Heart left ventricle (tissue), 16 donors: Measurements from ENCODE around the gene EVL. TPM values are rescaled to one million over a fixed set of nuclear protein-coding genes. Genes with fewer than 3 reads are reported as not detected.

Source experiments
- ATAC-seq, 4 donors: fragments of 200-7000 bp; cut with Tn5 transposase; one replicate each; pipeline ENCODE4 v1.9.1; 2020 to 2022; ENCODE audit warnings: moderate library complexity in 4 of 4, mild to moderate bottlenecking in 3 of 4, moderate number of reproducible peaks in 1 of 4
- DNase-seq, 5 donors: peaks; one replicate each; pipeline ENCODE4 v3.0.0-alpha.2; 2020
- H3K27ac ChIP-seq, 12 donors: fragments of 200-600 bp; sonication (generic) in 4 of 12; one replicate each; pipeline versions ENCODE4 v1.5.0 to v1.8.0; 2016 to 2022; ENCODE audit warnings: mild to moderate bottlenecking in 2 of 12
- H3K27me3 ChIP-seq, 9 donors: fragments of 200-600 bp; sonication (generic) in 2 of 9; one replicate each; pipeline versions ENCODE4 v1.5.1 to v1.8.0; 2016 to 2022; ENCODE audit warnings: mild to moderate bottlenecking in 3 of 9
- H3K36me3 ChIP-seq, 9 donors: fragments of 200-600 bp; sonication (generic) in 2 of 9; one replicate each; pipeline versions ENCODE4 v1.5.0 to v1.8.0; 2018 to 2022; ENCODE audit warnings: mild to moderate bottlenecking in 2 of 9
- H3K4me1 ChIP-seq, 12 donors: fragments of 200-600 bp; sonication (generic) in 4 of 12; one replicate each; pipeline versions ENCODE4 v1.5.0 to v1.8.0; 2016 to 2022; ENCODE audit warnings: mild to moderate bottlenecking in 3 of 12
- H3K4me3 ChIP-seq, 12 donors: fragments of 200-600 bp; sonication (generic) in 4 of 12; one replicate each; pipeline versions ENCODE4 v1.5.0 to v1.8.0; 2017 to 2022; ENCODE audit warnings: mild to moderate bottlenecking in 9 of 12, moderate library complexity in 4 of 12
- H3K9me3 ChIP-seq, 12 donors: fragments of 200-600 bp; sonication (generic) in 4 of 12; one replicate each; pipeline versions ENCODE4 v1.5.0 to v1.8.0; 2016 to 2022; ENCODE audit warnings: mild to moderate bottlenecking in 1 of 12
- POLR2A ChIP-seq, 2 donors: fragments of 450-650 bp; IDR thresholded peaks; one replicate each; pipeline ENCODE4 v1.6.1; 2017; ENCODE audit warnings: antibody characterized with exemption in 2 of 2, mild to moderate bottlenecking in 2 of 2, moderate library complexity in 2 of 2
- WGBS, 4 donors: extraction: QIAGEN DNeasy Blood & Tissue Kit in 2 of 4; methylation state at CpG; one replicate each; pipeline versions ENCODE4 v1.1.5 to v1.1.7; 2013 to 2018; 5-methylcytosine and 5-hydroxymethylcytosine counted together
- intact Hi-C, 10 donors: fragments of 100-400 bp; cut with DNase I; formaldehyde crosslinking; loops; one replicate each; pipeline versions ENCODE4 v1.11.1 to v1.14.2; 2022
- polyA plus RNA-seq, 2 donors: library from polyadenylated mRNA; stranded (reverse); fragments of 200-250 nt; gene quantifications; one replicate each; pipeline ENCODE4 v1.2.3, GENCODE V29; 2013
- total RNA-seq, 9 donors: library from RNA; depleted of rRNA in 2 of 9; stranded (reverse); fragments of >200 nt in 2 of 9; fragmentation: NEBNext Ultra II Directional in 3 of 9; extraction: Animal tissue kit (Norgen Biotek cat#: 25700) in 3 of 9; gene quantifications; one replicate each; pipeline versions ENCODE4 v1.1.0 to v1.2.4, GENCODE V29; 2016 to 2023
- TF ChIP-seq, protein P1 (sequence below), 12 donors: fragments of 200-600 bp; sonication (generic) in 4 of 12; IDR thresholded peaks; one replicate each; pipeline versions ENCODE4 v1.5.0 to v1.8.0; 2018 to 2022; ENCODE audit warnings: antibody characterized with exemption in 12 of 12, mild to moderate bottlenecking in 5 of 12
- donor health status: ischemic (EF 13 %, LVEDD 7.1; RV severe dilation, severe dysfunction).
- donor health status: healthy with polysubstance abuse.
- donor health status: DM: no; HTN: yes; CAD: no.
- donor health status: DM: no; HTN: no; CAD: no.
- donor health status: ischemic (EF 25% LVEDD 6.9; RV normal size, moderate dysfunction).
- donor health status: ischemic (EF 25% LVEDD 5.7; RV mildly dilated, moderate dysfunction).
- donor health status: healthy.
- donor health status: DM: yes; HTN: yes; CAD: no.
- donor health status: ischemic (EF 35%, LVEDD 5.7; RV mildly dilated, moderate dysfunction).
- donor health status: nonischemic (EF 11% LVEDD 7.7; RV severe dilation, severe dysfunction).
- donor health status: DM: yes; HTN: yes; CAD: no.
- donor health status: PGD.
- donor health status: ischemic (EF 29% LVEDD 5.4; RV normal size, mild dysfunction).
- donor health status: nonischemic (EF 23%, LVEDD 6.1; RV moderate dilation, normal function).

EVL gene
- total and polyA plus RNA-seq, 11 donors, result 23.8 to 116 (median 39.9) TPM

DNA sequence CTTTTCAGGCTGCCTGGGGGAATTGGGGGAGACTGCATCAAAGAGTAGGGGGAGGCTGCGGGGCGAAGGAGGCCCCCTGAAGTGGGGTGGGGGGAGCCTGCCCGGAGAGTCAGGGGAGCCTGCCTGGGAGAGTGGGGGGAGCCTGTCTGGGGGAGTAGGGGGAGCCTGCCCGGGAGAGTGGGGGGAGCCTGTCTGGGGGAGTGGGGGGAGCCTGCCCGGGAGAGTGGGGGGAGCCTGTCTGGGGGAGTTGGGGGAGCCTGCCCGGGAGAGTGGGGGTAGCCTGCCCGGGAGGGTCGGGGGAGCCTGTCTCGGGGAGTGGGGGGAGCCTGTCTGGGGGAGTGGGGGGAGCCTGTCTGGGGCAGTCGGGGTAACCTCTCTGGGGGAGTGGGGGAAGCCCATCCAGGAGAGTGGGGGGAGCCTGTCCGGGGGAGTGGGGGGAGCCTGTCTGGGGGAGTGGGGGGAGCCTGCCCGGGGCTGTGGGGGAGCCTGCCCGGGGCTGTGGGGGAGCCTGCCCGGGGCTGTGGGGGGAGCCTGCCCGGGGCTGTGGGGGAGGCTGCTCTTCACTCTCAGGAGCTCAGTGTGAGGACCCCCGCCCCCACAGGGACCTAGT is 100.7 kb downstream of the EVL start:
- H3K36me3 ChIP-seq, result no peaks in the 10 kb centered on the region
- DNase-seq (no peak), ATAC-seq (no peak)
- H3K27ac ChIP-seq, result no peak overlapping the region
- H3K4me3 ChIP-seq, result peak overlapping the region in 9 of 12 donors; percentile 33 to 53 (median 42)
- 32 to 47% (median 39%) methylated on average over 3 to 16 of the region's 16 CpGs for WGBS, 4 donors
- H3K4me1 ChIP-seq, result peaks cover 0 to 14% (median 6%) of the 10 kb centered on the region in 12 donors
- H3K27me3 ChIP-seq, result peaks cover 0 to 17% (median 4%) of the 10 kb centered on the region in 9 donors
- TF ChIP-seq POLR2A (IDR thresholded peaks at IDR 0.05), result no peak
- TF ChIP-seq, protein P1, sequence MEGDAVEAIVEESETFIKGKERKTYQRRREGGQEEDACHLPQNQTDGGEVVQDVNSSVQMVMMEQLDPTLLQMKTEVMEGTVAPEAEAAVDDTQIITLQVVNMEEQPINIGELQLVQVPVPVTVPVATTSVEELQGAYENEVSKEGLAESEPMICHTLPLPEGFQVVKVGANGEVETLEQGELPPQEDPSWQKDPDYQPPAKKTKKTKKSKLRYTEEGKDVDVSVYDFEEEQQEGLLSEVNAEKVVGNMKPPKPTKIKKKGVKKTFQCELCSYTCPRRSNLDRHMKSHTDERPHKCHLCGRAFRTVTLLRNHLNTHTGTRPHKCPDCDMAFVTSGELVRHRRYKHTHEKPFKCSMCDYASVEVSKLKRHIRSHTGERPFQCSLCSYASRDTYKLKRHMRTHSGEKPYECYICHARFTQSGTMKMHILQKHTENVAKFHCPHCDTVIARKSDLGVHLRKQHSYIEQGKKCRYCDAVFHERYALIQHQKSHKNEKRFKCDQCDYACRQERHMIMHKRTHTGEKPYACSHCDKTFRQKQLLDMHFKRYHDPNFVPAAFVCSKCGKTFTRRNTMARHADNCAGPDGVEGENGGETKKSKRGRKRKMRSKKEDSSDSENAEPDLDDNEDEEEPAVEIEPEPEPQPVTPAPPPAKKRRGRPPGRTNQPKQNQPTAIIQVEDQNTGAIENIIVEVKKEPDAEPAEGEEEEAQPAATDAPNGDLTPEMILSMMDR (IDR thresholded peaks at IDR 0.05), result no peak
- intact Hi-C loops, result no loop called here
- no peaks in the 10 kb centered on the region for H3K9me3 ChIP-seq

DNA sequence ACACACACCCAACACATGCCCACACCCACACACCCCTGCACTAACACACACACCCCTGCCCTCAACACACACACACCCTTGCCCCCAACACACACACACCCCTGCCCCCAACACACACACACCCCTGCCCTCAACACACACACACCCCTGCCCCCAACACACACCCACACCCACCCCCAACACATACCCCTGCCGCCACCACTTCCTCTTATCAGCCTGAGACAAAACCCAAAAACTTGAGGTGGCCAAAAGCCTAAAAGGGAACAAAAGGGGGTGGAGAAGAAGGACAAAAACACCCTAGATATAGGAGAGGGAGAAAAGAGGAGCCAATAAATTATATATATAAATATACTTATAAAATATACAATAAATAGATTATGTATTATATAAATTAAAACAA is 103.3 kb downstream of the EVL start:
- Histone ChIP-seq H3K4me1 (peaks cover 0 to 14% (median 6%) of the 10 kb centered on the region in 12 donors), H3K36me3 (no peaks in the 10 kb centered on the region), H3K9me3 (no peaks in the 10 kb centered on the region), H3K27me3 (peaks cover 0 to 17% (median 0%) of the 10 kb centered on the region in 9 donors), H3K4me3 (no peak overlapping the region), H3K27ac (no peak overlapping the region)
- ATAC-seq (no peak), DNase-seq (no peak)
- intact Hi-C loops, result no loop called here
- TF ChIP-seq, protein P1 (IDR thresholded peaks at IDR 0.05), result no peak
- no peak for TF ChIP-seq POLR2A (IDR thresholded peaks at IDR 0.05)
- 63 to 88% (median 82%) methylated on average over 1 of the region's 1 CpG for WGBS, 4 donors

DNA sequence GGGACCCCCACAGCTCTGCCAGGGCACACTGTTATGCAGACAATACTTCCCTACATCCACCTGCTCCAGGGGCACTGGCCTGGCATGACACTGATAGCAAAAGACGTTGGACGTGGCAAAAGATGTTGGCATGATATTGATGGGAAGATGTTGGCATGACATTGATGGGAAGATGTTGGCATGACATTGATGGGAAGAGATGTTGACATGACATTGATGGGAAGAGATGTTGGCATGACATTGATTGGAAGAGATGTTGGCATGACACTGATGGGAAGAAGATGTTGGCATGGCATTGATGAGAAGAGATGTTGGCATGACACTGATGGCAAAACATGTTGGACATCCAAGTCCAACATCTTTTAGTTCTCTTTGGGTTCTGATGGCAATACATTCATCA is 105.7 kb downstream of the EVL start:
- WGBS, 4 donors, result 87 to 99% (median 91%) methylated on average over 2 of the region's 2 CpGs
- no peak overlapping the region for H3K4me3 ChIP-seq
- no peak for DNase-seq
- no peaks in the 10 kb centered on the region for H3K9me3 ChIP-seq
- TF ChIP-seq, protein P1 (IDR thresholded peaks at IDR 0.05), result no peak
- TF ChIP-seq POLR2A (IDR thresholded peaks at IDR 0.05), result no peak
- peaks cover 0 to 17% (median 0%) of the 10 kb centered on the region in 9 donors for H3K27me3 ChIP-seq
- no peak overlapping the region for H3K27ac ChIP-seq
- intact Hi-C loops, result no loop called here
- no peak for ATAC-seq
- no peaks in the 10 kb centered on the region for H3K36me3 ChIP-seq
- H3K4me1 ChIP-seq, result peaks cover 0 to 11% (median 5%) of the 10 kb centered on the region in 12 donors

DNA sequence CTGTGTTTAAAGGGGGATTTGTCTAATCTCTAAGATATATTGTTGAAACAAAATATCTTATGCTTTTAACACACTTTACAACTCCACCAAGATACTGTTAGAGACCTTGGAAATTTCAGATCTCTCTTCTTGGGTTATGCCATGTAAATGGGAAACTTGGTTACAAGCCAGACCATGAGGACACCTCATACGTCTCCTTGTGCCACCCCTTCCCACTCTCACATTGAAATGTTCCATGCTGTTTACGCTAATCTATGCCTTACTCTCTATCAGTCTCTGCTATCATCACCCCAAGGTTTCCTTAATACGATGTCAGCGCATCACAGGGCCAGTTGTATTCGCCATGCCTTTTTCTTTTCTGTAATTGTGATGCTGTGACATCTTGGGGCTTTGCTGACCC is 107.6 kb downstream of the EVL start:
- no peaks in the 10 kb centered on the region for H3K9me3 ChIP-seq
- no peak overlapping the region for H3K27ac ChIP-seq
- WGBS, 4 donors, result 67 to 81% (median 74%) methylated on average over 5 of the region's 5 CpGs
- TF ChIP-seq, protein P1 (IDR thresholded peaks at IDR 0.05), result no peak
- no peak for TF ChIP-seq POLR2A (IDR thresholded peaks at IDR 0.05)
- intact Hi-C loops, result no loop called here
- H3K4me1 ChIP-seq, result peaks cover 0 to 3% (median 0%) of the 10 kb centered on the region in 12 donors
- no peaks in the 10 kb centered on the region for H3K36me3 ChIP-seq
- ATAC-seq, result no peak
- H3K4me3 ChIP-seq, result no peak overlapping the region
- peaks cover 0 to 6% (median 0%) of the 10 kb centered on the region in 9 donors for H3K27me3 ChIP-seq
- no peak for DNase-seq
